ENCODE measurements around the gene KCNK16.
A peak's percentile ranks its signal among the peaks of the same experiment; 100 is the strongest.

Gene KCNK16

GRCh38 chr6:39353698-39354315 lies 31.3 kb upstream of the KCNK16 start:
- no peaks in the 10 kb centered on the region for H3K36me3 ChIP-seq (ENCODE audit: control insufficient read depth, insufficient read depth, low read length)
- H3K27me3 ChIP-seq (ENCODE audit: control insufficient read depth, insufficient read depth, low read length): no peaks in the 10 kb centered on the region
- H3K4me1 ChIP-seq (ENCODE audit: control insufficient read depth, insufficient read depth, low read length): no peaks in the 10 kb centered on the region
- H3K9me3 ChIP-seq (ENCODE audit: control insufficient read depth, low read length): no peaks in the 10 kb centered on the region
- H3K4me3 ChIP-seq (ENCODE audit: low read length): no peak overlapping the region
- H3K9ac ChIP-seq (ENCODE audit: low read length): no peak overlapping the region

GRCh38 chr6:39350723-39351505 lies 28.4 kb upstream of the KCNK16 start:
- no peaks in the 10 kb centered on the region for H3K27me3 ChIP-seq (ENCODE audit: control insufficient read depth, insufficient read depth, low read length)
- H3K4me3 ChIP-seq (ENCODE audit: low read length): no peak overlapping the region
- no peaks in the 10 kb centered on the region for H3K9me3 ChIP-seq (ENCODE audit: control insufficient read depth, low read length)
- H3K36me3 ChIP-seq (ENCODE audit: control insufficient read depth, insufficient read depth, low read length): no peaks in the 10 kb centered on the region
- no peaks in the 10 kb centered on the region for H3K4me1 ChIP-seq (ENCODE audit: control insufficient read depth, insufficient read depth, low read length)
- H3K9ac ChIP-seq (ENCODE audit: low read length): no peak overlapping the region

DNA sequence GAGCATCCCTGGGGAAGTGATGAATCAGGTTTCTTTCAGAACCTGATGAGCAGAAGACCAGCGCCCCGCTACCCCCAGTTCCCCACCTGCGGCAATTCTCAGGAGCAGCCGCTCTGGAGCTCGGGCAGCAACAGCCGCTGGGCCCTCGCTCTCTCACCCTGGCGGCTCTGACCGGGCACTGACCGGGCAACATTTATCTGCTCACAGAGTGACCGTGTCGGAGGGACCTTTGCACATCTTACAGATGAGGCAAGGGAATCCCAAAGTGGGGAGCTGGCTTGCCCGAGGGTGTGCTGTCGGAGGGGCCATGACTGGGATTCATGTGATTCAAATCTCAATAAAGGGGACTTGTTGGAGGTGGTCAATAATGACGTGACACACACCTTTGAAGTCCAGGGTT lies 26.2 kb upstream of the KCNK16 start:
- H3K4me1 ChIP-seq (ENCODE audit: control insufficient read depth, insufficient read depth, low read length): no peaks in the 10 kb centered on the region
- no peak overlapping the region for H3K9ac ChIP-seq (ENCODE audit: low read length)
- no peaks in the 10 kb centered on the region for H3K9me3 ChIP-seq (ENCODE audit: control insufficient read depth, low read length)
- no peaks in the 10 kb centered on the region for H3K27me3 ChIP-seq (ENCODE audit: control insufficient read depth, insufficient read depth, low read length)
- H3K4me3 ChIP-seq (ENCODE audit: low read length): no peak overlapping the region
- H3K36me3 ChIP-seq (ENCODE audit: control insufficient read depth, insufficient read depth, low read length): no peaks in the 10 kb centered on the region

DNA sequence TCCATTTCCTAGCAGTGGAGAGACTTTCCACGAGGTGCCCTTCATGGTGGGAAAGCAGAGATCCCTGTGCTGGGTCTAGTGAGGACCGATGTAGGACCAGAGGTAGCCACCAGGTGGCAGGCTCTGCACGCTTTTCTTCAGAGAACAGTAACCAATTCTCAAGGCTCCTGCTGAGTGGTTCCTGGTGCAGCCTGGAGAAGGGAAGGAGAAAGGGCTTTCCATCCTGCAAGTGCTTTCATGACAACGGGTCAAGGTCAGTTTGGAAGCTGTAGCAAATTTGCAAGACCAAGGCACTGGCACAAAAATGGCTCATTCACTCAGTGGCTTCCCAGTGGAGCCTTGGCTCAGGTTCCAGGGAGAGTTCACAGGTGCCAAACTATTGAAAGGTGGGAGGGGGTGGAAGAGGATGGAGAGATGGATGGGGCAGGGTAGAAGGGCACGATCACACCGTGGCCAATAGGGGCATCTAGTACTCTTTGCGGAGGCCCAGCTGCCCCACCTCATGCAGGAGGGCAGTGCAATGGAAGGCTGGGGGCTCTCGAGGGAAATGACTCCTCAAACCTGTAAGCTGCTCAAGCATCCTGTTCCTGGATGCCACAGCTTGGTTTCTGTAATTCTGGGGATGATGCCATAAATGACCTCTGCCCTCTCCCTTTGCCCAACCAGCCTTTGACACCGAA lies 25.5 kb upstream of the KCNK16 start:
- Histone ChIP-seq H3K4me1 (ENCODE audit: control insufficient read depth, insufficient read depth, low read length) (no peaks in the 10 kb centered on the region), H3K9ac (ENCODE audit: low read length) (no peak overlapping the region), H3K9me3 (ENCODE audit: control insufficient read depth, low read length) (no peaks in the 10 kb centered on the region), H3K4me3 (ENCODE audit: low read length) (no peak overlapping the region), H3K36me3 (ENCODE audit: control insufficient read depth, insufficient read depth, low read length) (no peaks in the 10 kb centered on the region), H3K27me3 (ENCODE audit: control insufficient read depth, insufficient read depth, low read length) (no peaks in the 10 kb centered on the region)

DNA sequence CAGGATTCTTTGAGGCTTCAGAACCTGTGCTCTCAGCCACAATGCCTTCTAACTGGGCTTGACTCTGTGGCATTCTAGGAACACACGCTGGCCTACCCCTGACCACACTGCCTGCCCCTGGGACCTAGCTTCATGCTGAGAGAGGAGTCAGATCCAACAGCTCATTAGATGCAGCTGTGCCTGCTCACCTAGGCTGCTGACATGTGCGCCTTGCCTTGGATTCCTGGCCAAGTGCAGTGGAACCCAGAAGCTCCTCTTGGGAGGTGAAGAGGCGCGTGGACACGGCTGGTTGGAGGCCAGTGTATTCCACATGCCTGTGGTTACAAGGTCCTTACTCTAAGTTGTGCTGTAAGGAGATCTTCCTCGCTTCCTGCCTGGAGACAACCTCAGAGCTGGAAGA lies 24.7 kb upstream of the KCNK16 start:
- no peaks in the 10 kb centered on the region for H3K36me3 ChIP-seq (ENCODE audit: control insufficient read depth, insufficient read depth, low read length)
- H3K9me3 ChIP-seq (ENCODE audit: control insufficient read depth, low read length): no peaks in the 10 kb centered on the region
- H3K27me3 ChIP-seq (ENCODE audit: control insufficient read depth, insufficient read depth, low read length): no peaks in the 10 kb centered on the region
- no peaks in the 10 kb centered on the region for H3K4me1 ChIP-seq (ENCODE audit: control insufficient read depth, insufficient read depth, low read length)
- H3K4me3 ChIP-seq (ENCODE audit: low read length): no peak overlapping the region
- H3K9ac ChIP-seq (ENCODE audit: low read length): no peak overlapping the region

DNA sequence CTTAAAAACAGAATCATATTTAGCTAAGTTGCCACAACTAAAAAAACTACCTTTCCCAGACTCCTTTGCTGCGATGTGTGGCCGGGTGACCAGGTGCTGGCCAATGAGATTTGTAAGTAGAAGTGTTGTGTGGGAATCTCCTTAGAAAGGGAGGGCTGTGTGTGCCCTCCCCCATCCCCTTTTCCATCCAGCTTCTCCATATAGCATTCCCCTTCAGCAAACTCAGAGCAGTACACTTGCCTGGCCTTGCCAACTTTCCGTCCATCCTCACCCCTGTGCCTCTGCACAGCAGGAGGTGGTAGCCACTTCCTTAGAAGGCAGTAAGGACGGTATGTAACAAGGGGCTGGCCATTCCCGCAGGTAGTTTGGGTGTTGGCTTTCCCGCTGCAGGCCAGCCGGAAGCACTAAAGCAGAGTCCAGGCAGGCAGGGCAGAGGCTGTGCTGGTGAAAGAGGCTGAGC lies 22.3 kb upstream of the KCNK16 start:
- H3K4me3 ChIP-seq (ENCODE audit: low read length): no peak overlapping the region
- no peaks in the 10 kb centered on the region for H3K9me3 ChIP-seq (ENCODE audit: control insufficient read depth, low read length)
- H3K36me3 ChIP-seq (ENCODE audit: control insufficient read depth, insufficient read depth, low read length): no peaks in the 10 kb centered on the region
- H3K27me3 ChIP-seq (ENCODE audit: control insufficient read depth, insufficient read depth, low read length): no peaks in the 10 kb centered on the region
- H3K4me1 ChIP-seq (ENCODE audit: control insufficient read depth, insufficient read depth, low read length): peaks cover 6% of the 10 kb centered on the region
- H3K9ac ChIP-seq (ENCODE audit: low read length): no peak overlapping the region

GRCh38 chr6:39343396-39343870 lies 20.9 kb upstream of the KCNK16 start:
- no peaks in the 10 kb centered on the region for H3K27me3 ChIP-seq (ENCODE audit: control insufficient read depth, insufficient read depth, low read length)
- no peaks in the 10 kb centered on the region for H3K9me3 ChIP-seq (ENCODE audit: control insufficient read depth, low read length)
- H3K4me3 ChIP-seq (ENCODE audit: low read length): no peak overlapping the region
- H3K9ac ChIP-seq (ENCODE audit: low read length): no peak overlapping the region
- no peaks in the 10 kb centered on the region for H3K36me3 ChIP-seq (ENCODE audit: control insufficient read depth, insufficient read depth, low read length)
- peaks cover 11% of the 10 kb centered on the region for H3K4me1 ChIP-seq (ENCODE audit: control insufficient read depth, insufficient read depth, low read length)

DNA sequence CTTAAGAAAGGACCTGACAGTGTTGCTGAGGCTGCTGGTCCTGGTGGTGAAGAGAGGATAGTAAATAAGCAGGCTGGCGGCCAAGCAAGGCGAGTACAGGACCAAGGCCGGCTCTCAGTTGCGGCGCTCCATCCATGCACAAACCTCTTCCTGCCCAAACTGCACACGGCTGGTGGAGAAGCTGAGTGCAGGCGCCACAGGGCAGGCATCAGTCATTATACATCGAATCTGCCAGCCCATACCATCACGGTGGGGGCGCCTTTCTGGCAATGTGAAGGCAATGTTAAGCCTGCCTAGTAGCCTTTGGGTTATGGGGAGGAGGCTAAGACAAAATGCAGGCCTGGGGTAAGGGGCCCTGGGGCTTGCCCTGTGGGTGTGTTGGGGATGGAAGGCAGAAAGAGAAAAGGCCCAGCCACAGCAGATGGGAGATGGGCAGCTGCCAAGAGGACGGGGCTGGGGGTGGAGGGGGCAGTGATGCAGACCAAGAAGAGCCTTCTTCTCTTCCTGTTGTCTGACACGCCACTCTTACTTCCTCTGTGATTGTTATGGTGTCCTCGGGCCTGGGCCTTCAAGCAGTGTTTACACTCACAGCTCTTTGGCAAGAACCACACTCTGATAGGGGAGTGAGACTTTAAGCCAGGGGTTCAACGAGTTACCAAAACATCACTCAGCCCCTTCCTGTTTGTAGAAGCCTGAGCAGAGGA lies 20.3 kb upstream of the KCNK16 start:
- peaks cover 11% of the 10 kb centered on the region for H3K4me1 ChIP-seq (ENCODE audit: control insufficient read depth, insufficient read depth, low read length)

DNA sequence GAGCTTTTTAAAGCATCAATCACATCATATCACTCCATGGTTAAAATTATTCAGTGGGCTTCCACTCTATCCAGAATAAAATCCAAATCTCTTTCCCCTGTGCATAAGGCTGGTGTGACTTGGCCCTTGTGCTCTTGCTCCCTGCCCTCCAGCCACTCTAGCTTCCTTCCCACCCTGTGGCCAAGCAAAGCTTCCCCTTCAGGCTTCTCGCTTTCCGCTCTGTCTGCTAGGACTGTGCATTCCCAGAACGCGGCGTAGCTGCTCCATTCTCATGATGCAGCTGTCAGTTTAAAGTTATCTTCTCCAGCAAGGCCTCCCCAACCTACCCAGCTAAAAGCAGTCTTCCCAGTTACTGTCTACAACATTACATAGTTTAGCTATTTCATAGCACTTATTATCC lies 19.4 kb upstream of the KCNK16 start:
- Histone ChIP-seq H3K4me1 (ENCODE audit: control insufficient read depth, insufficient read depth, low read length) (peaks cover 11% of the 10 kb centered on the region), H3K36me3 (ENCODE audit: control insufficient read depth, insufficient read depth, low read length) (no peaks in the 10 kb centered on the region), H3K4me3 (ENCODE audit: low read length) (no peak overlapping the region), H3K9me3 (ENCODE audit: control insufficient read depth, low read length) (no peaks in the 10 kb centered on the region), H3K27me3 (ENCODE audit: control insufficient read depth, insufficient read depth, low read length) (no peaks in the 10 kb centered on the region), H3K9ac (ENCODE audit: low read length) (no peak overlapping the region)

More for the DNA sequence above, 20.3 kb upstream of the KCNK16 start:
- no peaks in the 10 kb centered on the region for H3K36me3 ChIP-seq (ENCODE audit: control insufficient read depth, insufficient read depth, low read length)
- H3K9ac ChIP-seq (ENCODE audit: low read length): peak overlapping the region; percentile 3
- H3K9me3 ChIP-seq (ENCODE audit: control insufficient read depth, low read length): no peaks in the 10 kb centered on the region
- H3K27me3 ChIP-seq (ENCODE audit: control insufficient read depth, insufficient read depth, low read length): no peaks in the 10 kb centered on the region
- no peak overlapping the region for H3K4me3 ChIP-seq (ENCODE audit: low read length)

- Histone ChIP-seq H3K36me3 (ENCODE audit: control insufficient read depth, insufficient read depth, low read length) (no peaks in the 10 kb centered on the region), H3K9ac (ENCODE audit: low read length) (no peak overlapping the region), H3K4me1 (ENCODE audit: control insufficient read depth, insufficient read depth, low read length) (peaks cover 11% of the 10 kb centered on the region), H3K9me3 (ENCODE audit: control insufficient read depth, low read length) (no peaks in the 10 kb centered on the region), H3K4me3 (ENCODE audit: low read length) (no peak overlapping the region), H3K27me3 (ENCODE audit: control insufficient read depth, insufficient read depth, low read length) (no peaks in the 10 kb centered on the region)
Measured at GRCh38 chr6:39341352-39341751, 18.9 kb upstream of the KCNK16 start.

- H3K9me3 ChIP-seq (ENCODE audit: control insufficient read depth, low read length): no peaks in the 10 kb centered on the region
- H3K4me3 ChIP-seq (ENCODE audit: low read length): no peak overlapping the region
- H3K27me3 ChIP-seq (ENCODE audit: control insufficient read depth, insufficient read depth, low read length): no peaks in the 10 kb centered on the region
- no peak overlapping the region for H3K9ac ChIP-seq (ENCODE audit: low read length)
- H3K4me1 ChIP-seq (ENCODE audit: control insufficient read depth, insufficient read depth, low read length): peaks cover 11% of the 10 kb centered on the region
- no peaks in the 10 kb centered on the region for H3K36me3 ChIP-seq (ENCODE audit: control insufficient read depth, insufficient read depth, low read length)
Measured at GRCh38 chr6:39339868-39340550, 17.5 kb upstream of the KCNK16 start.

All from mucosa of stomach (tissue), 1 donor.